A549 (cell line): ENCODE results near the gene CPA5. TPM values are rescaled to one million over a fixed set of nuclear protein-coding genes. Genes with fewer than 3 reads are reported as not detected.

Experiments used
- ATAC-seq, 2 experiments: fragments of 200-7000 bp in 1 of 2; fragments of >200 bp in 1 of 2; cut with Nextera tagmentation in 1 of 2; cut with Tn5 transposase in 1 of 2; 3 replicates each; pipeline versions ENCODE4 v1.8.0 to v1.9.1; 2018 to 2020; ENCODE audit warnings: mild to moderate bottlenecking in 1 of 2, moderate library complexity in 1 of 2
- CTCF ChIA-PET: fragments of 300-600 bp; sonication (Branson Sonifier 250); formaldehyde crosslinking; extraction: SDS; loops from one replicate; lab custom pipeline; 2021; ENCODE audit warnings: antibody characterized with exemption, inconsistent platforms; lab: Yijun Ruan, JAX
- POLR2A ChIA-PET: fragments of 350-600 bp; formaldehyde crosslinking; extraction: SDS; loops from one replicate; lab custom pipeline; 2021; ENCODE audit warnings: antibody characterized with exemption, inconsistent platforms; lab: Yijun Ruan, JAX
- DNase-seq, 2 experiments: peaks; one replicate each; pipeline versions ENCODE4 v3.0.0 to v3.0.0-alpha.2; 2011 to 2016; ENCODE audit warnings: low read depth in 1 of 2, low spot score in 1 of 2
- FAIRE-seq: peaks from 2 replicates; lab custom pipeline; 2011; peaks lifted over from hg19 to GRCh38; lab: Jason Lieb, UNC
- H3K27ac ChIP-seq, 2 experiments: fragments of >200 bp; sonication (Bioruptor Twin); formaldehyde crosslinking; 3 replicates each; pipeline ENCODE4 v1.5.1; 2016 to 2017
- H3K4me1 ChIP-seq: fragments of >200 bp; sonication (Bioruptor Twin); formaldehyde crosslinking; 3 replicates; pipeline ENCODE4 v1.6.1; 2016
- H3K4me2 ChIP-seq: fragments of >200 bp; sonication (Bioruptor Twin); formaldehyde crosslinking; 3 replicates; pipeline ENCODE4 v1.6.1; 2016
- H3K4me3 ChIP-seq: fragments of >200 bp; sonication (Bioruptor Twin); formaldehyde crosslinking; 3 replicates; pipeline ENCODE4 v1.5.1; 2016
- H3K9me3 ChIP-seq: fragments of >200 bp; sonication (Bioruptor Twin); formaldehyde crosslinking; 3 replicates; pipeline ENCODE4 v1.6.1; 2016
- CEBPB ChIP-seq, 2 experiments: fragments of >200 bp in 1 of 2; sonication (Bioruptor Twin) in 1 of 2; formaldehyde crosslinking in 1 of 2; IDR thresholded peaks; 2 replicates each; pipeline ENCODE4 v1.6.1; 2012 to 2016
- EHF ChIP-seq: fragments of 250-450 bp; sonication (Bioruptor Pico); IDR thresholded peaks from 2 replicates; pipeline ENCODE4 v1.5.0; 2020; ENCODE audit warnings: mild to moderate bottlenecking
- EHMT2 ChIP-seq: fragments of 200-600 bp; sonication (generic); IDR thresholded peaks from 2 replicates; pipeline ENCODE4 v1.6.1; 2016; ENCODE audit warnings: antibody characterized with exemption, low read depth, mild to moderate bottlenecking, moderate library complexity
- EP300 ChIP-seq, 2 experiments: fragments of >200 bp; sonication (Bioruptor Twin); formaldehyde crosslinking; IDR thresholded peaks; 2 replicates in 1 of 2; 3 replicates in 1 of 2; pipeline ENCODE4 v1.6.1; 2016 to 2017
- GATA3 ChIP-seq: IDR thresholded peaks from 2 replicates; pipeline ENCODE4 v1.6.1; 2012; ENCODE audit warnings: borderline replicate concordance
- HDAC2 ChIP-seq: fragments of 200-600 bp; sonication (generic); IDR thresholded peaks from 2 replicates; pipeline ENCODE4 v1.6.1; 2016
- HOXB13 ChIP-seq: fragments of 250-450 bp; sonication (Bioruptor Pico); IDR thresholded peaks from 2 replicates; pipeline ENCODE4 v1.5.0; 2020; ENCODE audit warnings: low read depth, mild to moderate bottlenecking, moderate library complexity
- POLR2A ChIP-seq: IDR thresholded peaks from 2 replicates; pipeline ENCODE4 v1.6.1; 2012; ENCODE audit warnings: mild to moderate bottlenecking, low read length
- ZFP36 ChIP-seq: fragments of 450-650 bp; IDR thresholded peaks from 2 replicates; pipeline ENCODE4 v1.6.1; 2014; ENCODE audit warnings: borderline replicate concordance; ENCODE audit not compliant: partially characterized antibody
- ZNF302 ChIP-seq: fragments of 250-450 bp; sonication (Bioruptor Pico); IDR thresholded peaks from 2 replicates; pipeline ENCODE4 v1.9.0; 2021; ENCODE audit warnings: inconsistent platforms, mild to moderate bottlenecking, moderate library complexity
- whole genome bisulfite sequencing: methylation state at CpG from one replicate; pipeline ENCODE4 v1.1.6; 2017; ENCODE audit errors: missing lambda C conversion rate; 5-methylcytosine and 5-hydroxymethylcytosine counted together
- polyA plus RNA-seq, 4 experiments: library from polyadenylated mRNA; depleted of rRNA in 3 of 4; stranded (reverse); fragments of >200 nt; fragmentation: RNase III in 1 of 4; extraction: RNeasy Plus Mini Kit Qiagen cat#74134 plus additional on column Dnase treatment in 1 of 4; gene quantifications; 2 replicates in 3 of 4; 3 replicates in 1 of 4; pipeline ENCODE4 v1.2.3, GENCODE V29; 2011 to 2017
- TF ChIP-seq, protein P1 (sequence below): IDR thresholded peaks from 2 replicates; pipeline ENCODE4 v1.6.1; 2012; ENCODE audit warnings: low read depth, borderline replicate concordance
- TF ChIP-seq, protein P2 (sequence below): fragments of 200-600 bp; sonication (generic); IDR thresholded peaks from 2 replicates; pipeline ENCODE4 v1.6.1; 2016; ENCODE audit warnings: antibody characterized with exemption, mild to moderate bottlenecking, moderate library complexity
- TF ChIP-seq, protein P3 (sequence below): fragments of 150-350 bp; IDR thresholded peaks from 2 replicates; pipeline ENCODE4 v1.6.1; 2014; ENCODE audit warnings: low read depth, mild to moderate bottlenecking, low read length
- TF ChIP-seq, protein P4 (sequence below): fragments of >200 bp; sonication (Bioruptor Twin); formaldehyde crosslinking; IDR thresholded peaks from 3 replicates; pipeline ENCODE4 v1.6.1; 2016
- TF ChIP-seq, protein P5 (sequence below): fragments of >200 bp; sonication (Bioruptor Twin); formaldehyde crosslinking; IDR thresholded peaks from 3 replicates; pipeline ENCODE4 v1.5.1; 2016

Gene CPA5
- polyA plus RNA-seq, 2 of the 4 experiments (the other 2 are of a cell fraction), result not detected

DNA sequence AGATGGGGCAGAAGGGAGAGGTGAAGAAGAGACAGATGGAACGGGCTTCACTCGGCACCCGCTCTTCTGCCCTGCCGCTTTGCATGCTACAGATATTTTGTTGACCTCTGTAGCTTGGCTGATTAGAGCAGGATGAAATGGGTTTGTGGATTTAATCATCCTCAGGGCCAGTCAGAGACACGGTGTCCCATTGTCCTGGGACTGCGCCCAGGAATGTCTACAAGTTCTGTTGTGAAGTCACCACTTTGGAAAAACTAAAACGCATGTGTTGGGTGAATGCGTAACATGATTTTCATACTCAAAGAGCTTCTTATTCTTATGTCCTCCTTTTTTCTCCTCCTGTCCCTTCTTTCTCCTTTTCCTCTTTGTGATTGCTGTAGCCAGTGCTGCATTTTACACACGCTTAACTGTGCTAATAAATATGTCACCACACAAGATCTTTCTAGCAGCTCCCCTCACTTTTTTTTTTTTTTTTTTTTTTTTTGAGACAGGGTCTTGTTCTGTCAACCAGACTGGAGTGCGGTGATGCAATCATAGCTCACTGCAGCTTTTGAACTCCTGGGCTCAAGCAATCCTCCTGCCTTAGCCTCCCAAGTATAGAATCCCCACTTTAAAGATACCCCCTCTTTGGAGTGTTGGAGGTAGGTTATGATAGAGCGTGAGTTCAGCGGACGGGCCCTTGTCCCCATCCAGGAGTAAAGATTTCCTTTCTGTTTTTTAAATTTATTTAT lies 48.2 kb upstream of the CPA5 start (continued):
- TF ChIP-seq, protein P1, sequence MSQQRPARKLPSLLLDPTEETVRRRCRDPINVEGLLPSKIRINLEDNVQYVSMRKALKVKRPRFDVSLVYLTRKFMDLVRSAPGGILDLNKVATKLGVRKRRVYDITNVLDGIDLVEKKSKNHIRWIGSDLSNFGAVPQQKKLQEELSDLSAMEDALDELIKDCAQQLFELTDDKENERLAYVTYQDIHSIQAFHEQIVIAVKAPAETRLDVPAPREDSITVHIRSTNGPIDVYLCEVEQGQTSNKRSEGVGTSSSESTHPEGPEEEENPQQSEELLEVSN, result no peak
- TF ChIP-seq CEBPB (IDR thresholded peaks at IDR 0.05) (no peak), POLR2A (no peak), HDAC2 (no peak), GATA3 (no peak), EHF (CRISPR knock-in tag) (no peak), HOXB13 (CRISPR knock-in tag) (no peak)
- TF ChIP-seq, protein P2, sequence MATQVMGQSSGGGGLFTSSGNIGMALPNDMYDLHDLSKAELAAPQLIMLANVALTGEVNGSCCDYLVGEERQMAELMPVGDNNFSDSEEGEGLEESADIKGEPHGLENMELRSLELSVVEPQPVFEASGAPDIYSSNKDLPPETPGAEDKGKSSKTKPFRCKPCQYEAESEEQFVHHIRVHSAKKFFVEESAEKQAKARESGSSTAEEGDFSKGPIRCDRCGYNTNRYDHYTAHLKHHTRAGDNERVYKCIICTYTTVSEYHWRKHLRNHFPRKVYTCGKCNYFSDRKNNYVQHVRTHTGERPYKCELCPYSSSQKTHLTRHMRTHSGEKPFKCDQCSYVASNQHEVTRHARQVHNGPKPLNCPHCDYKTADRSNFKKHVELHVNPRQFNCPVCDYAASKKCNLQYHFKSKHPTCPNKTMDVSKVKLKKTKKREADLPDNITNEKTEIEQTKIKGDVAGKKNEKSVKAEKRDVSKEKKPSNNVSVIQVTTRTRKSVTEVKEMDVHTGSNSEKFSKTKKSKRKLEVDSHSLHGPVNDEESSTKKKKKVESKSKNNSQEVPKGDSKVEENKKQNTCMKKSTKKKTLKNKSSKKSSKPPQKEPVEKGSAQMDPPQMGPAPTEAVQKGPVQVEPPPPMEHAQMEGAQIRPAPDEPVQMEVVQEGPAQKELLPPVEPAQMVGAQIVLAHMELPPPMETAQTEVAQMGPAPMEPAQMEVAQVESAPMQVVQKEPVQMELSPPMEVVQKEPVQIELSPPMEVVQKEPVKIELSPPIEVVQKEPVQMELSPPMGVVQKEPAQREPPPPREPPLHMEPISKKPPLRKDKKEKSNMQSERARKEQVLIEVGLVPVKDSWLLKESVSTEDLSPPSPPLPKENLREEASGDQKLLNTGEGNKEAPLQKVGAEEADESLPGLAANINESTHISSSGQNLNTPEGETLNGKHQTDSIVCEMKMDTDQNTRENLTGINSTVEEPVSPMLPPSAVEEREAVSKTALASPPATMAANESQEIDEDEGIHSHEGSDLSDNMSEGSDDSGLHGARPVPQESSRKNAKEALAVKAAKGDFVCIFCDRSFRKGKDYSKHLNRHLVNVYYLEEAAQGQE, result no peak

DNA sequence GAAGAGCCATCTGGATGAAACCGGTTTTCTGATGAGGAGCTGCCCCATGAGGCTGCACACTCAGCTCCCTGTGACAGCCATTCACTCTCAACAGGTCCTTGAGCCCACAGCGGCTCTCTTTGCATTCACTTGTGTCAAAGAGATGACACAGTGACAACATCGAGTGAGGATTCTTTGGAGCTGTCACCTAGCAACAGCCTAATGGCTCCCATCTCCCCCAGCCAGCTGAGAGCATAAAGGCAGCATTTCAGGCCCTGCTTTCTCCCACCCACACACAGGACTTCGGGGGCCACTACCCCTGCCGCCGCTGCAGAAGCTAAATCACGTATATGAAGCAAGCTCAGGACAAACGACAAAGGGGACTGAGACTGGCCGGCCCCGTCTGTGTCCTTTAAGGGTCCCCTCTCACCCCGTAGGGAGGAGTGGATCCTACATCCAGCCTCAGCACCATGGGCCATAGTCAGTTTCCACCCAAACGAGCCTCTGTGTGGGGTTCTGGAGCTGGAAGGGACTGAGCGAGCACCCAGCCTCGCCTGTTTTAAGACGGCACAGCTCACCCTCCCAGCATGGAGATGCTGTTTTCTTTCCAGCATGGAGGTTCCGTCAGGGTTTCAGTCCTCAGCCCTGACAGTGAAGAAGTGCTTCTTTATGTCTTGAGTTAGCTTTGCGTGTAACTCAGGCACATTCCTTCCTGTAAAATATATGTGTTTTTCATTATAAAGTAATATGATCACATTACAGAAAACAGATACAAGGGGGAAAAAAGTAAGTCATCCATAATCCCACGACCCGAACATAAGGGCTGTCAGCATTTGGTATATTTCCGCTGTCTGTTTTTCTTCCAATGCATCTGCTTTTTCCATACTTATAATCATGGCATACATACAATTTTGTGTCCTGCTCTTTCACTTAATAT lies 46.7 kb upstream of the CPA5 start:
- DNase-seq (no peak), ATAC-seq (no peak)
- POLR2A ChIA-PET, result no interaction called here
- H3K4me1 ChIP-seq, result peaks cover 8% of the 10 kb centered on the region
- no peak for TF ChIP-seq ZNF302 (CRISPR knock-in tag)
- TF ChIP-seq ZFP36, result no peak
- no peak for TF ChIP-seq EHMT2
- TF ChIP-seq, protein P3, sequence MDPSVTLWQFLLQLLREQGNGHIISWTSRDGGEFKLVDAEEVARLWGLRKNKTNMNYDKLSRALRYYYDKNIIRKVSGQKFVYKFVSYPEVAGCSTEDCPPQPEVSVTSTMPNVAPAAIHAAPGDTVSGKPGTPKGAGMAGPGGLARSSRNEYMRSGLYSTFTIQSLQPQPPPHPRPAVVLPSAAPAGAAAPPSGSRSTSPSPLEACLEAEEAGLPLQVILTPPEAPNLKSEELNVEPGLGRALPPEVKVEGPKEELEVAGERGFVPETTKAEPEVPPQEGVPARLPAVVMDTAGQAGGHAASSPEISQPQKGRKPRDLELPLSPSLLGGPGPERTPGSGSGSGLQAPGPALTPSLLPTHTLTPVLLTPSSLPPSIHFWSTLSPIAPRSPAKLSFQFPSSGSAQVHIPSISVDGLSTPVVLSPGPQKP, result no peak
- no peak for TF ChIP-seq CEBPB (IDR thresholded peaks at IDR 0.05)
- TF ChIP-seq, protein P4, sequence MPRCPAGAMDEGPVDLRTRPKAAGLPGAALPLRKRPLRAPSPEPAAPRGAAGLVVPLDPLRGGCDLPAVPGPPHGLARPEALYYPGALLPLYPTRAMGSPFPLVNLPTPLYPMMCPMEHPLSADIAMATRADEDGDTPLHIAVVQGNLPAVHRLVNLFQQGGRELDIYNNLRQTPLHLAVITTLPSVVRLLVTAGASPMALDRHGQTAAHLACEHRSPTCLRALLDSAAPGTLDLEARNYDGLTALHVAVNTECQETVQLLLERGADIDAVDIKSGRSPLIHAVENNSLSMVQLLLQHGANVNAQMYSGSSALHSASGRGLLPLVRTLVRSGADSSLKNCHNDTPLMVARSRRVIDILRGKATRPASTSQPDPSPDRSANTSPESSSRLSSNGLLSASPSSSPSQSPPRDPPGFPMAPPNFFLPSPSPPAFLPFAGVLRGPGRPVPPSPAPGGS, result no peak
- TF ChIP-seq EP300 (IDR thresholded peaks at IDR 0.05), result no peak
- TF ChIP-seq, protein P5, sequence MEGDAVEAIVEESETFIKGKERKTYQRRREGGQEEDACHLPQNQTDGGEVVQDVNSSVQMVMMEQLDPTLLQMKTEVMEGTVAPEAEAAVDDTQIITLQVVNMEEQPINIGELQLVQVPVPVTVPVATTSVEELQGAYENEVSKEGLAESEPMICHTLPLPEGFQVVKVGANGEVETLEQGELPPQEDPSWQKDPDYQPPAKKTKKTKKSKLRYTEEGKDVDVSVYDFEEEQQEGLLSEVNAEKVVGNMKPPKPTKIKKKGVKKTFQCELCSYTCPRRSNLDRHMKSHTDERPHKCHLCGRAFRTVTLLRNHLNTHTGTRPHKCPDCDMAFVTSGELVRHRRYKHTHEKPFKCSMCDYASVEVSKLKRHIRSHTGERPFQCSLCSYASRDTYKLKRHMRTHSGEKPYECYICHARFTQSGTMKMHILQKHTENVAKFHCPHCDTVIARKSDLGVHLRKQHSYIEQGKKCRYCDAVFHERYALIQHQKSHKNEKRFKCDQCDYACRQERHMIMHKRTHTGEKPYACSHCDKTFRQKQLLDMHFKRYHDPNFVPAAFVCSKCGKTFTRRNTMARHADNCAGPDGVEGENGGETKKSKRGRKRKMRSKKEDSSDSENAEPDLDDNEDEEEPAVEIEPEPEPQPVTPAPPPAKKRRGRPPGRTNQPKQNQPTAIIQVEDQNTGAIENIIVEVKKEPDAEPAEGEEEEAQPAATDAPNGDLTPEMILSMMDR, result no peak
- TF ChIP-seq, all 56 proteins: peak for 0
- Histone ChIP-seq H3K4me2 (no peak overlapping the region), H3K9me3 (peaks cover 14% of the 10 kb centered on the region), H3K4me3 (no peak overlapping the region), H3K27ac (no peak overlapping the region)
- 78% methylated on average over 20 of the region's 20 CpGs for WGBS
- CTCF ChIA-PET, result no interaction called here
- no peak for FAIRE-seq
